ENCODE data around the gene FNDC11.
"Not testable (repeated sequence)": the region's sequence is repeated elsewhere in the genome, so short reads cannot be mapped to it uniquely, and the experiment has no call there.

FNDC11 gene

GRCh38 chr20:63554361-63555278 lies 661 bp downstream of the FNDC11 start:
- no peak for DNase-seq (ENCODE audit: low spot score)

GRCh38 chr20:63555661-63556381 lies 1.9 kb downstream of the FNDC11 start:
- DNase-seq (ENCODE audit: low spot score), result no peak

GRCh38 chr20:63556873-63557478 lies 3.0 kb downstream of the FNDC11 start:
- DNase-seq (ENCODE audit: low spot score), result peak; percentile 72

- no peak for DNase-seq (ENCODE audit: low spot score)
Observed at GRCh38 chr20:63557481-63557891, 3.5 kb downstream of the FNDC11 start.

GRCh38 chr20:63558804-63559484 lies 5.0 kb downstream of the FNDC11 start:
- DNase-seq (ENCODE audit: low spot score), result no peak

GRCh38 chr20:63559485-63560332 lies 5.8 kb downstream of the FNDC11 start:
- DNase-seq (ENCODE audit: low spot score), result not testable (repeated sequence)

- DNase-seq (ENCODE audit: low spot score), result no peak
Observed at GRCh38 chr20:63560333-63560805, 6.4 kb downstream of the FNDC11 start.

GRCh38 chr20:63560856-63561609 lies 7.1 kb downstream of the FNDC11 start:
- DNase-seq (ENCODE audit: low spot score), result no peak

GRCh38 chr20:63561624-63562396 lies 7.9 kb downstream of the FNDC11 start:
- no peak for DNase-seq (ENCODE audit: low spot score)

GRCh38 chr20:63562461-63563224 lies 8.7 kb downstream of the FNDC11 start:
- no peak for DNase-seq (ENCODE audit: low spot score)

GRCh38 chr20:63563225-63563935 lies 9.4 kb downstream of the FNDC11 start:
- no peak for DNase-seq (ENCODE audit: low spot score)

- DNase-seq (ENCODE audit: low spot score), result no peak
Observed at GRCh38 chr20:63564036-63564810, 10.3 kb downstream of the FNDC11 start.

- no peak for DNase-seq (ENCODE audit: low spot score)
Observed at GRCh38 chr20:63565021-63565698, 11.2 kb downstream of the FNDC11 start.

- no peak for DNase-seq (ENCODE audit: low spot score)
Observed at GRCh38 chr20:63565699-63566335, 11.9 kb downstream of the FNDC11 start.

GRCh38 chr20:63566395-63567135 lies 12.6 kb downstream of the FNDC11 start:
- DNase-seq (ENCODE audit: low spot score), result no peak

- no peak for DNase-seq (ENCODE audit: low spot score)
Observed at GRCh38 chr20:63567136-63567385, 13.1 kb downstream of the FNDC11 start.
